Measurements from ENCODE around the gene HOXA3. TPM values are rescaled to one million over a fixed set of nuclear protein-coding genes. Genes with fewer than 3 reads are reported as not detected.
A peak's percentile ranks its signal among the peaks of the same experiment; 100 is the strongest.

Gene HOXA3
- total and polyA plus RNA-seq, 2 of the 13 experiments (the other 11 are each of a cell fraction or from before 2014, with no cell fraction given): 2.9 to 4.6 TPM

DNA sequence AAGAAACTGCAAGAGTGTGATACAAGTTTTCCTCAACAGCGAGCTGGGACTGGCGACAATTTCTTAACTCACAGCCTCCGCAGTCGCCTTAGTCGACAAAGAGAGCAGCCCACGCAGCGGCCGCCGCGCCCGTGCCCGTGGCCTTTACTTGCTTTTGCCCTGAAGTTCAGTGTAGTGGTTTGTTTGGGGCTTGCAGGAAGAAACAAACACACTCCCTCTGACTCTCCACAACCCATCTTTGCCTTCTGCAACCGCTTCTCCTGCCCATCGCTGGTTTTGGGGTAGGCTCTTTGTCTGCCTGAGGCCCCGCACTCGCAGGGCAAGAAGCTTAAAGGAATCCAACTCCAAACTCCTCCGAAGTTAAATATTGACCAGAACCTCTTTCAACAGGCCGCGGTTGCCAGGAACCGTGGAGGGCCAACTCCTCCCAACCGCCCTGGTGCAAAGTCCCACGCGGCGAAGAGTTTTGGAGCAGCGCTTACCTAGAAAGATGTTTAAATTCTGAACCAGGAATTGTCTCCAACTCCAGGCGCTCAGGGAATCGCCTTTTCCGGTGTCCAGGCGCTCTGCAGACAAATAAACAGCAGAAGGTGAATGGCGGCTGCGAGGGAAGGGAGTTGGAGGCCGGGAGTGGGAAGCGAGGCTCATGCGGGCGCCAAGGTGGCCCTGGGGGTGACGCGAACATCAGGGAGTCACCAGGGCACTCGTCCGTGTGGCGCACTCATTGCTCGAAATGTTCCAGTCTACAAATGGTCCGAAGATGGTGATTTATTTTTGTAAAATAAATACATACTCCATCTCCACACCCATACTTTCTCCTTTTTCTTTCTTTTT is 30.1 kb downstream of the HOXA3 start (continued):
- TF ChIP-seq, protein P1, sequence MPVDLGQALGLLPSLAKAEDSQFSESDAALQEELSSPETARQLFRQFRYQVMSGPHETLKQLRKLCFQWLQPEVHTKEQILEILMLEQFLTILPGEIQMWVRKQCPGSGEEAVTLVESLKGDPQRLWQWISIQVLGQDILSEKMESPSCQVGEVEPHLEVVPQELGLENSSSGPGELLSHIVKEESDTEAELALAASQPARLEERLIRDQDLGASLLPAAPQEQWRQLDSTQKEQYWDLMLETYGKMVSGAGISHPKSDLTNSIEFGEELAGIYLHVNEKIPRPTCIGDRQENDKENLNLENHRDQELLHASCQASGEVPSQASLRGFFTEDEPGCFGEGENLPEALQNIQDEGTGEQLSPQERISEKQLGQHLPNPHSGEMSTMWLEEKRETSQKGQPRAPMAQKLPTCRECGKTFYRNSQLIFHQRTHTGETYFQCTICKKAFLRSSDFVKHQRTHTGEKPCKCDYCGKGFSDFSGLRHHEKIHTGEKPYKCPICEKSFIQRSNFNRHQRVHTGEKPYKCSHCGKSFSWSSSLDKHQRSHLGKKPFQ (CRISPR knock-in tag; IDR thresholded peaks at IDR 0.05; ENCODE audit: insufficient replicate concordance): peak; percentile 25
- TF ChIP-seq, protein P2, sequence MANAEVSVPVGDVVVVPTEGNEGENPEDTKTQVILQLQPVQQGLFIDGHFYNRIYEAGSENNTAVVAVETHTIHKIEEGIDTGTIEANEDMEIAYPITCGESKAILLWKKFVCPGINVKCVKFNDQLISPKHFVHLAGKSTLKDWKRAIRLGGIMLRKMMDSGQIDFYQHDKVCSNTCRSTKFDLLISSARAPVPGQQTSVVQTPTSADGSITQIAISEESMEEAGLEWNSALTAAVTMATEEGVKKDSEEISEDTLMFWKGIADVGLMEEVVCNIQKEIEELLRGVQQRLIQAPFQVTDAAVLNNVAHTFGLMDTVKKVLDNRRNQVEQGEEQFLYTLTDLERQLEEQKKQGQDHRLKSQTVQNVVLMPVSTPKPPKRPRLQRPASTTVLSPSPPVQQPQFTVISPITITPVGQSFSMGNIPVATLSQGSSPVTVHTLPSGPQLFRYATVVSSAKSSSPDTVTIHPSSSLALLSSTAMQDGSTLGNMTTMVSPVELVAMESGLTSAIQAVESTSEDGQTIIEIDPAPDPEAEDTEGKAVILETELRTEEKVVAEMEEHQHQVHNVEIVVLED (CRISPR knock-in tag; IDR thresholded peaks at IDR 0.05; ENCODE audit: borderline replicate concordance): no peak
- TF ChIP-seq, protein P3, sequence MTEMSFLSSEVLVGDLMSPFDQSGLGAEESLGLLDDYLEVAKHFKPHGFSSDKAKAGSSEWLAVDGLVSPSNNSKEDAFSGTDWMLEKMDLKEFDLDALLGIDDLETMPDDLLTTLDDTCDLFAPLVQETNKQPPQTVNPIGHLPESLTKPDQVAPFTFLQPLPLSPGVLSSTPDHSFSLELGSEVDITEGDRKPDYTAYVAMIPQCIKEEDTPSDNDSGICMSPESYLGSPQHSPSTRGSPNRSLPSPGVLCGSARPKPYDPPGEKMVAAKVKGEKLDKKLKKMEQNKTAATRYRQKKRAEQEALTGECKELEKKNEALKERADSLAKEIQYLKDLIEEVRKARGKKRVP (CRISPR knock-in tag; IDR thresholded peaks at IDR 0.05): 0 out of 4 replicates have a peak, but pooled peaks of 1 of the 2 experiments have one; percentile 51
- TF ChIP-seq PCBP1 (IDR thresholded peaks at IDR 0.05; ENCODE audit: borderline replicate concordance, low read depth, low read length) (no peak), FOSL1 (CRISPR knock-in tag; IDR thresholded peaks at IDR 0.05; ENCODE audit: borderline replicate concordance) (no peak), ELF1 (CRISPR knock-in tag; IDR thresholded peaks at IDR 0.05) (peak; percentile 64), TARDBP (CRISPR knock-in tag; IDR thresholded peaks at IDR 0.05) (peak; percentile 38; the same call in 1 of the 2 replicates), ZMYM4 (CRISPR knock-in tag; IDR thresholded peaks at IDR 0.05) (peak; percentile 13; the same call in 1 of the 2 replicates), ZBTB21 (CRISPR knock-in tag; IDR thresholded peaks at IDR 0.05) (peak; percentile 11; the same call in 1 of the 2 replicates), ZNF3 (CRISPR knock-in tag; IDR thresholded peaks at IDR 0.05) (no peak), TEAD3 (CRISPR knock-in tag; optimal IDR thresholded peaks at IDR 0.05; ENCODE audit: borderline replicate concordance) (peak; percentile 53), ZBTB38 (CRISPR knock-in tag; IDR thresholded peaks at IDR 0.05) (0 out of 2 replicates have a peak, but pooled peaks have one; percentile 31), ZNF790 (CRISPR knock-in tag; IDR thresholded peaks at IDR 0.05; ENCODE audit: borderline replicate concordance) (no peak), ZFP36L2 (CRISPR knock-in tag; IDR thresholded peaks at IDR 0.05) (no peak), KLF11 (CRISPR knock-in tag; IDR thresholded peaks at IDR 0.05) (no peak), GFI1 (CRISPR knock-in tag; IDR thresholded peaks at IDR 0.05; ENCODE audit: borderline replicate concordance) (0 out of 2 replicates have a peak, but pooled peaks have one; percentile 55)
- TF ChIP-seq, protein P4, sequence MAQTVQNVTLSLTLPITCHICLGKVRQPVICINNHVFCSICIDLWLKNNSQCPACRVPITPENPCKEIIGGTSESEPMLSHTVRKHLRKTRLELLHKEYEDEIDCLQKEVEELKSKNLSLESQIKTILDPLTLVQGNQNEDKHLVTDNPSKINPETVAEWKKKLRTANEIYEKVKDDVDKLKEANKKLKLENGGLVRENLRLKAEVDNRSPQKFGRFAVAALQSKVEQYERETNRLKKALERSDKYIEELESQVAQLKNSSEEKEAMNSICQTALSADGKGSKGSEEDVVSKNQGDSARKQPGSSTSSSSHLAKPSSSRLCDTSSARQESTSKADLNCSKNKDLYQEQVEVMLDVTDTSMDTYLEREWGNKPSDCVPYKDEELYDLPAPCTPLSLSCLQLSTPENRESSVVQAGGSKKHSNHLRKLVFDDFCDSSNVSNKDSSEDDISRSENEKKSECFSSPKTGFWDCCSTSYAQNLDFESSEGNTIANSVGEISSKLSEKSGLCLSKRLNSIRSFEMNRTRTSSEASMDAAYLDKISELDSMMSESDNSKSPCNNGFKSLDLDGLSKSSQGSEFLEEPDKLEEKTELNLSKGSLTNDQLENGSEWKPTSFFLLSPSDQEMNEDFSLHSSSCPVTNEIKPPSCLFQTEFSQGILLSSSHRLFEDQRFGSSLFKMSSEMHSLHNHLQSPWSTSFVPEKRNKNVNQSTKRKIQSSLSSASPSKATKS (CRISPR knock-in tag; IDR thresholded peaks at IDR 0.05): no peak
- TF ChIP-seq, protein P5, sequence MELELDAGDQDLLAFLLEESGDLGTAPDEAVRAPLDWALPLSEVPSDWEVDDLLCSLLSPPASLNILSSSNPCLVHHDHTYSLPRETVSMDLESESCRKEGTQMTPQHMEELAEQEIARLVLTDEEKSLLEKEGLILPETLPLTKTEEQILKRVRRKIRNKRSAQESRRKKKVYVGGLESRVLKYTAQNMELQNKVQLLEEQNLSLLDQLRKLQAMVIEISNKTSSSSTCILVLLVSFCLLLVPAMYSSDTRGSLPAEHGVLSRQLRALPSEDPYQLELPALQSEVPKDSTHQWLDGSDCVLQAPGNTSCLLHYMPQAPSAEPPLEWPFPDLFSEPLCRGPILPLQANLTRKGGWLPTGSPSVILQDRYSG (CRISPR knock-in tag; IDR thresholded peaks at IDR 0.05): peak; percentile 37; the same call in 1 of the 2 replicates
- TF ChIP-seq, protein P6, sequence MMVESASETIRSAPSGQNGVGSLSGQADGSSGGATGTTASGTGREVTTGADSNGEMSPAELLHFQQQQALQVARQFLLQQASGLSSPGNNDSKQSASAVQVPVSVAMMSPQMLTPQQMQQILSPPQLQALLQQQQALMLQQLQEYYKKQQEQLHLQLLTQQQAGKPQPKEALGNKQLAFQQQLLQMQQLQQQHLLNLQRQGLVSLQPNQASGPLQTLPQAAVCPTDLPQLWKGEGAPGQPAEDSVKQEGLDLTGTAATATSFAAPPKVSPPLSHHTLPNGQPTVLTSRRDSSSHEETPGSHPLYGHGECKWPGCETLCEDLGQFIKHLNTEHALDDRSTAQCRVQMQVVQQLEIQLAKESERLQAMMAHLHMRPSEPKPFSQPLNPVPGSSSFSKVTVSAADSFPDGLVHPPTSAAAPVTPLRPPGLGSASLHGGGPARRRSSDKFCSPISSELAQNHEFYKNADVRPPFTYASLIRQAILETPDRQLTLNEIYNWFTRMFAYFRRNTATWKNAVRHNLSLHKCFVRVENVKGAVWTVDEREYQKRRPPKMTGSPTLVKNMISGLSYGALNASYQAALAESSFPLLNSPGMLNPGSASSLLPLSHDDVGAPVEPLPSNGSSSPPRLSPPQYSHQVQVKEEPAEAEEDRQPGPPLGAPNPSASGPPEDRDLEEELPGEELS (CRISPR knock-in tag; IDR thresholded peaks at IDR 0.05): peak; percentile 63

Measured in HepG2 (cell line).